ENCODE results near the gene GALNT9.
"Not testable (repeated sequence)": the region's sequence is repeated elsewhere in the genome, so short reads cannot be mapped to it uniquely, and the experiment has no call there.

Gene GALNT9

DNA sequence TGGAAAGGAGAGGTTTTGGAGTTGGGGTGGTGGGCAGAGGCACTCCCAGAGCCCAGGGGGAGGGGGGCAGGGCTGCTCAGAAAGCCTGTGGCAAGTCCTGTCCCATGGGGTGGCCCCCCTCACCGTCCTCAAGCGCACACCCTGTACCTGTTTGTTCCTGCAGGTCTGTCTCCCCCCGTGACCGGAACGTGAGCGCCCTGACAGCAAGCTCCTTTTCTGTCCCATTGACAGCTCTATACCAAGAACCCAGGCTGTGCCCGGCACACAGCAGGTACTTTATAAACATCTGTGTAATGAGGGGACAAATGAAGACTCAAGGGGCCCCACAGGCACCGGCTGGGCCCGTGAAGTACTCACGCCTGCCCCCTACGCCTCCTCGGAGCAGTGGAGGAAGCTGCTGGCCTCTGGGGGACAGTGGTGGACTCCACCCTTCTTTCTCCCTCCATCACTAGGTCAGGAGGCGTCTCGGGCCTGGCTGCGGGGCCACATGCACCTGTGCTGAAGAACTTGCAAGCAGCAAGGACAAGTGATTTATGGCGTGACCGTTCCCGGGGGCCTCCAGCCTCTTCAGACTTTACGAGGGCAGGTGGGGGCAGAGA is 65.8 kb downstream of the GALNT9 start:
- no peak for DNase-seq (ENCODE audit: low spot score)

GRCh38 chr12:132263061-132263360 is 66.4 kb downstream of the GALNT9 start:
- no peak for DNase-seq (ENCODE audit: low spot score)

DNA sequence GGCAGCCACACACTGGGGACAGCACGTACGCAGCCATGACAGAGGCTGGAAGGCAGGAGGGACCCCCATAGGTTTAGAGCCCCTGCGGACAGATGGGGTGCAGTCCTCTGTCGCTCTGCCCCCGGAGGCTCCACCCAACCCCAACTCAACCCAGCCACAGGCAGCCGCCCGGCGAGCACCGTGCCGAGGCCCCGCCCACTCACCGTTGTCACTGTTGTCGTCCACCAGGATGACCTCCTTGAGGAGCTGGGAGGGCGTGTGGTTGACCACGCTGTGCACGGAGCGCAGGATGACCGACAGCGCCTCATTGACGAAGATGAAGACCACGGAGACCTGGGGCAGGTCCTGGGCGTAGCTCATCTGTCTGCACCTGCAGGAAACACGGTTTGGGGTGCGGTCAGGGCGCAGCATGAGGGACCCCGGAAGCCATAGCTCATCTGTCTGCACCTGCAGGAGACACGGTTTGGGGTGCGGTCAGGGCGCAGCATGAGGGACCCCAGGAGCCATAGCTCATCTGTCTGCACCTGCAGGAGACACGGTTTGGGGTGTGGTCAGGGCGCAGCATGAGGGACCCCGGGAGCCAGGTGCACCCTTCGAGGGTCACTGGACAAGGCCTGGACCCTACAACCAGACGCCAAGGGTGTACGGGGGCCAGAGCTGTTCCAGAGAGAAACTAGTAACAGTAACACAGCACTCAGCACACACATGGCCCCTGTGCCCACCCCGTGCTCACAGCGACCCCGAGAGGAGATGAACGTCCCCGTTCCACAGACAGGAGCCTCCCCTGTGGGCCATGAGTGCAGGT is 66.9 kb downstream of the GALNT9 start:
- no peak for DNase-seq (ENCODE audit: low spot score)

DNA sequence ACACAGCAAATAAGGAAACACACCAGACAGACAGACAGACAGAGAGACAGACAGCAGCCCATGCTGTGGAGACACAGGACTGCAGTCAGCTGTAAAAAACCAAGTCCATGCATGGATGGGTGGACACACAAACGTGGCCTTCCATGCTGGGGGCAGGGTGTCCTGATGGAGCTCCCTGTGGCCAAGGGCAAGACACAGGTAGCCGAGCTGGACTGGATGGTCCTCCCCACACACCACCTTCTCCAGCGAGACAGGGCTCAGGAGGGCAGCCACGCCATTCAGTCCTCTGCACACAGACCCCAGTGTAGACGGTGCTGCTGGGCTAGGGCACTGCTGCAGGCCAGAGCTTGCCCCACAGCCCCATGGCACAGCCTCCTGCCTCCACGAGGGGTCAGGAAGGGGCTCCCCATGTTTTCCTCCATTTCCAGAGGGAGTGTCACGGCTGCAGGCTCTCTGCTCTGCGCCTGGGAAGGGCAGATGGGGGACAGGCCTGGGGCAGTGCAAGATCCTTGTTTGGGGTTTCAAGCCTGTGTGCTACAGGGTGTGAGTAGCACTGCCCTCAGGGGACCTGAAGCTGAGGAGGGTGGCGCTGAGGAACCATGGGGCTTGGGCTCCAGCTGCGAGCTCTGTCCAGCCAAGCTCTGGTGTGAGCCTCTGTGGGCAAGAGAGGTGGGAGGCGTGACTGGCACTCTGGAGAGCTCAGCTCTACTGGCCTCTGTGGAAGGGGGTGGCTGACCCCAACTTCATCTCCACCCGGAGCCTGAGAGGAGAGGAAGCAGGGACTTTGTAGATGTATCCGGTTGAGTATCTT is 67.9 kb downstream of the GALNT9 start:
- DNase-seq (ENCODE audit: low spot score): no peak

DNA sequence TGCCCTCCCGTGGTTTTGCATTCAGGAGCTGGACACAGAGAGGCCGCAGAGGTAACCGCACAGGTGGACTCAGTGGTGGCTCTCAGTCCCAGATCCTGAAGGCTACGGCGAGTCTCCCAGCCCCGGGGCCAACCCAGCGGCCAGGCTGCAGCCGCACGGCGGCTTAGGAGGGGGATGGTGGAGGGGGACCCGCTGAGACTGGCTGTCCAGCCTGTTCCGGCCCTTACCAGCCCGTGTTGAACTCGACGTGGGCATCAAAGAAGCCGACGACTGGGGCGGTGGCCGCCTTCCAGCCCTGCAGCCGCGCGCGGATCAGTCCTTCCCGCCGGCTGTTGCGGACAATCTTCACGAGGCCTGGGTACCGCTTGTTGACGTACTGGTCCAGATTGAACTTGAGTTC is 68.7 kb downstream of the GALNT9 start:
- no peak for DNase-seq (ENCODE audit: low spot score)

- no peak for DNase-seq (ENCODE audit: low spot score)
Observed at GRCh38 chr12:132259872-132260695, 69.3 kb downstream of the GALNT9 start.

DNA sequence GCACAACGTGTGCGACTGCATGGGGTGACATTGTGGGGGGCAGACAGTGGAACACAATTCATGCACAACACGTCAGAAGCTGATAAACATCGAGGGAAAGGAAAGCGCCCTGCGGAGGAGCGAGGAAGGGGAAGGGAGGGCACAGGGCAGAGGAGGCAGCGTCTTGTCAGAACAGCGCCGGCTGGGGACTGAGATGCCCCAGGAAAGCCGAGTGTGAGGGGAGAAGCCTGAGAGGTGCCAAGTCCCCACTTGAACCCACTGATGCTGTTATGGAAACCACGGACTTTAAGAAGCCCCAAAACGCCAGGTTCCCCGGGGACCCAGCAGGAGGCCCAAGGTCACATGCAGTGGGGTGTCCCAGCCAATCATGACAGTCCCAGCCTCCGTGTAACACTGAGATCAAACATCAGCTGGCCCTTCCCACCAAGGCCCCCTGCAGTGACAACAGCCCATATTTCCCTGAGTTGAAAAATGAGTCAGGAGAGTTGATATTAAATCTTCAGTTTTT is 70.0 kb downstream of the GALNT9 start:
- DNase-seq (ENCODE audit: low spot score): no peak

- DNase-seq (ENCODE audit: low spot score): no peak
Observed at GRCh38 chr12:132258543-132258942, 70.8 kb downstream of the GALNT9 start.

- no peak for DNase-seq (ENCODE audit: low spot score)
Observed at GRCh38 chr12:132257955-132258490, 71.4 kb downstream of the GALNT9 start.

DNA sequence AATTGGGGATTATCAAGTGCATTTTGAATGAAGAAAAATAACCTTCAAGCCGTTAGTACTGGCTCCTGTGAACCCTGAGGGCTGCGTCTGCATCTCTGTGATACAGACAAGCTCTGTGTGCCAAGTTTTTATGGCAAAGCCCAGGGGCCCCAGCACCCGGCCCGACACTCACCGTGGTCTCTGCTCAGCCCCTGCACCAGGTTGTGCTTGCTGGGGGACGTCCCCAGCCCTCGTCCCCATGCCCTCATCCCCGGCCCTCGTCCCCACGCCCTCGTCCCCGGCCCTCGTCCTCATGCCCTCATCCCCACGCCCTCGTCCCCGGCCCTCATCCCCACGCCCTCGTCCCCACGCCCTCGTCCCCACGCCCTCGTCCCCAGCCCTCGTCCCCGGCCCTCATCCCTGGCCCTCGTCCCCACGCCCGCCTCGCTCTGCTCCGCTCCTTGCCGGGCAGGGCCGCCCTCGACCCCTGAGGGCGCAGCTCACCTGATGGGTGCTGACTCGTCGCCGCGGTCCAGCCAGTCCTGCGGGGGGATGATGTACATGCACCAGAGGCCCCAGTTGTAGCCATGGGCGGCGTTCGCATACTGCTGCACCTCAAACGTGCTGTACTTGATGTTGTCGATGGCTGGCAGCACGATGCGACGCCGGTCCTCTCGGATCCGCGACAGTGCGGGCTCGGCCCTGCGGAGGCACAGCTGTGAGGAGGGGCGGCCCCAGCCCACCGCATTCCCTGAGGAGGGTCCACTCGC is 72.0 kb downstream of the GALNT9 start:
- DNase-seq (ENCODE audit: low spot score): no peak

- DNase-seq (ENCODE audit: low spot score): no peak
Observed at GRCh38 chr12:132256646-132257045, 72.7 kb downstream of the GALNT9 start.

GRCh38 chr12:132255642-132256041 is 73.7 kb downstream of the GALNT9 start:
- no peak for DNase-seq (ENCODE audit: low spot score)

DNA sequence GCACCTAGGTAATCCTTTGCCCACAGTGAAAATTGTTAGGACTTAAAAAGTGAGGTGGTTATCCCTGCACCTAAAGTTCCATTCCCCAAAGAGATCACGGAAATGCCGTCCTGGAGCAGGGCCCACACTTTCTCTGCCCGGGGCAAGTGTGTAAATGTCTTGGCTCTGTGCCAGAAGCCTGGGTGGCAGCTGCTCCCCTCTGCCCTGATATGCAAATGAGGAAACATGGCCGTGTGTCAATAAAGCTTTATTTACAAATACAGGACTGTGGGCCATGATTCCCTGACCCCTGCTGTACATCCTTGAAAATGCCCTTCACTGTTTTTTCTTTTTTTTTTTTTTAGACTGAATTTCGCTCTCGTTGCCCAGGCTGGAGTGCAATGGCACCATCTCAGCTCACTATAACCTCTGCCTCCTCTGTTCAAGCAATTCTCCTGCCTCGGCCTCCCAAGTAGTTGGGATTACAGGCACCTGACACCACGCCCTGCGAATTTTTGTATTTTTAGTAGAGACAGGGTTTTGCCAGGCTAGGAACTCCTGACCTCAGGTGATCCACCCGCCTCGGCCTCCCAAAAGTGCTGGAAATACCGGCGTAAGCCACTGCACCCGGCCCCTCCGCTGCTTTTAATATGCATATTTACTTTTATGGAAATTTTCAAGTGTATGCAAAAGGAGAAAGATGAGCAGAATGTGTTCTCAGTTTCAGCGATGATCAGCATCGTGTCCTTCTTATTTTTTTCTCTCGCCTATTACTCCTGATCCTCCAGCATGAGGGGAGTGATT is 75.5 kb downstream of the GALNT9 start:
- no peak for DNase-seq (ENCODE audit: low spot score)

GRCh38 chr12:132252981-132253380 is 76.4 kb downstream of the GALNT9 start:
- not testable (repeated sequence) for DNase-seq (ENCODE audit: low spot score)

DNA sequence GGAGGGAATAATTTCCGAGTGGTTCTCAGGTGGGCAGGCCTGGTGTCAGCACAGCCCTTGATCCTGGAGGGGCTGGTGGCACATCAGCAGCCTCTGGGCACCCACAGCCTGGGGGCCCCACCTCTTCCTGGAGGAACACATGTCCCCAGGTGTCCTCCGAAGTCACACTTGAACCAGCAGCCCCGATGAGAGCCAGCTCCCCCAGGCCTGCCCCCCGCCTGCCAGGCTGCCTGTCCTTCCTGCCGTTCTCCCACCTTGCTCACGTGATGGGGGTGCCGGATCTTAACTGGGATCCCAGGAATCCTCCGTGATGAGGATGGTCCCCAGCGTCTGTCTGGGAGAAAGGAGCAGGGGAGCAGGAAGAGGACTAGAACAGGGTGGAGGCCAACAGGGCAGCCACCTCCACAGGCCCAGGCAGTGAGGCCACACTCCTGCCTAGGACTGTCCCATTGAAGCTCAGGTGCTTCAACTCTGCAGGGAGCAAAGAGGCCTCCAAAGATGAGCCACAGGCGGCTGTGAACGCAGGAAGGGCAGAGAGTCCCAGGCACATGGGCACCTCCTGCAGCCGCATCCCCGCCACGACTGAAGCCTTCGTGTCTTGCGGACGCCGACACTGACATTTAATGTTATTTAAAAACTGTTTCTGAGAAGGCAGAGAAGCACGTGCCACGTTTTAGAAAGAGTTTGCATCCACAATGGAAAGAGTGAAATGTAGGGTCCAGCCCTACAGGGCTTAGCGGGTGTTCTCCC is 77.5 kb downstream of the GALNT9 start:
- DNase-seq (ENCODE audit: low spot score): no peak

GRCh38 chr12:132251310-132251709 is 78.1 kb downstream of the GALNT9 start:
- DNase-seq (ENCODE audit: low spot score): no peak

DNA sequence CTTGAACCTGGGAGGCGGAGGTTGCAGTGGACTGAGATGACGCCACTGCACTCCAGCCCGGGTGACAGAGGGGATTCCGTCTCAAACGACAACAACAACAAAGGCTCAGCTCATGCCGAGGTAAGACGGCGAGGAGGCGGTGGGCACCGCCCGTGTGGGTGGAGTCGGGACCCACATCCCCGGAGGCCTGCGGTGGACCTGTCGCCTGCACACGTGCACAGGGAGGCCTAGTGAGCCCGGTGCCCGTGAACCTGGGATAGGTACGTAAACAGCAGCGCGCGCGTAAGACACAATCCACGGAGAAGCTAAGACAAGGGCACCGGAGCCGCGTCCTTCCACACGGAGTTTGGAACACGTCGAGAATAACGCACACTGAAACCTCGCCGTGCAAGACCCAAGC is 78.7 kb downstream of the GALNT9 start:
- no peak for DNase-seq (ENCODE audit: low spot score)

GRCh38 chr12:132249689-132250478 is 79.5 kb downstream of the GALNT9 start:
- DNase-seq (ENCODE audit: low spot score): no peak

Measured in HuH-7 (cell line).